HUES6 (cell line): Measurements from ENCODE around the gene PSPH.
"Not testable (repeated sequence)": the region's sequence is repeated elsewhere in the genome, so short reads cannot be mapped to it uniquely, and the experiment has no call there.

Experiments used
- H3K27ac ChIP-seq: 2 replicates; pipeline ENCODE4 v1.7.0; 2013; ENCODE audit warnings: low read depth, mild to moderate bottlenecking, low read length, inconsistent platforms
- H3K27me3 ChIP-seq: 2 replicates; pipeline ENCODE4 v1.6.1; 2013; ENCODE audit warnings: low read length; ENCODE audit not compliant: control insufficient read depth, insufficient read depth
- H3K36me3 ChIP-seq: 2 replicates; pipeline ENCODE4 v1.6.1; 2013; ENCODE audit warnings: low read length; ENCODE audit not compliant: control insufficient read depth, insufficient read depth
- H3K4me1 ChIP-seq: 2 replicates; pipeline ENCODE4 v1.6.1; 2013; ENCODE audit warnings: low read length; ENCODE audit not compliant: control insufficient read depth, insufficient read depth
- H3K4me3 ChIP-seq: 2 replicates; pipeline ENCODE4 v1.5.1; 2013; ENCODE audit warnings: low read depth, low read length
- H3K9ac ChIP-seq: one replicate; pipeline ENCODE4 v1.6.1; 2013; ENCODE audit warnings: mild to moderate bottlenecking, low read length
- H3K9me3 ChIP-seq: 2 replicates; pipeline ENCODE4 v1.6.1; 2013; ENCODE audit warnings: low read depth, low read length; ENCODE audit not compliant: control insufficient read depth, insufficient read depth

Gene PSPH

GRCh38 chr7:56031556-56031955, 19.7 kb downstream of the PSPH start:
- H3K27me3 ChIP-seq, H3K27ac ChIP-seq, H3K9me3 ChIP-seq, H3K4me1 ChIP-seq, H3K9ac ChIP-seq, H3K4me3 ChIP-seq: not testable (repeated sequence)
- peaks cover 44% of the 10 kb centered on the region for H3K36me3 ChIP-seq

- no peak overlapping the region for H3K9ac ChIP-seq
- no peak overlapping the region for H3K27ac ChIP-seq
- H3K4me3 ChIP-seq = no peak overlapping the region
- H3K4me1 ChIP-seq = no peaks in the 10 kb centered on the region
- H3K27me3 ChIP-seq = no peaks in the 10 kb centered on the region
- H3K36me3 ChIP-seq = peaks cover 50% of the 10 kb centered on the region
- H3K9me3 ChIP-seq = no peaks in the 10 kb centered on the region
Observed at GRCh38 chr7:56030340-56030739, 20.9 kb downstream of the PSPH start.

- H3K27ac ChIP-seq = no peak overlapping the region
- H3K4me1 ChIP-seq = no peaks in the 10 kb centered on the region
- H3K9me3 ChIP-seq = no peaks in the 10 kb centered on the region
- H3K4me3 ChIP-seq = no peak overlapping the region
- no peak overlapping the region for H3K9ac ChIP-seq
- H3K27me3 ChIP-seq = no peaks in the 10 kb centered on the region
- H3K36me3 ChIP-seq = peaks cover 55% of the 10 kb centered on the region
Observed at GRCh38 chr7:56028942-56029630, 22.2 kb downstream of the PSPH start.

GRCh38 chr7:56026538-56026937, 24.7 kb downstream of the PSPH start:
- no peaks in the 10 kb centered on the region for H3K27me3 ChIP-seq
- no peak overlapping the region for H3K4me3 ChIP-seq
- H3K36me3 ChIP-seq = peaks cover 55% of the 10 kb centered on the region
- H3K9ac ChIP-seq = no peak overlapping the region
- no peak overlapping the region for H3K27ac ChIP-seq
- H3K4me1 ChIP-seq = no peaks in the 10 kb centered on the region
- no peaks in the 10 kb centered on the region for H3K9me3 ChIP-seq

GRCh38 chr7:56023500-56023899, 27.7 kb downstream of the PSPH start:
- no peak overlapping the region for H3K27ac ChIP-seq
- no peak overlapping the region for H3K4me3 ChIP-seq
- no peak overlapping the region for H3K9ac ChIP-seq
- H3K9me3 ChIP-seq = no peaks in the 10 kb centered on the region
- H3K36me3 ChIP-seq = peaks cover 54% of the 10 kb centered on the region
- H3K27me3 ChIP-seq = no peaks in the 10 kb centered on the region
- H3K4me1 ChIP-seq = no peaks in the 10 kb centered on the region

GRCh38 chr7:56019501-56019900, 31.7 kb downstream of the PSPH start:
- Histone ChIP-seq H3K36me3 (peaks cover 43% of the 10 kb centered on the region), H3K4me3 (no peak overlapping the region), H3K9ac (no peak overlapping the region), H3K4me1 (no peaks in the 10 kb centered on the region), H3K9me3 (no peaks in the 10 kb centered on the region), H3K27ac (no peak overlapping the region), H3K27me3 (no peaks in the 10 kb centered on the region)

- H3K9me3 ChIP-seq, H3K9ac ChIP-seq, H3K4me3 ChIP-seq, H3K27ac ChIP-seq, H3K27me3 ChIP-seq, H3K4me1 ChIP-seq: not testable (repeated sequence)
- peaks cover 55% of the 10 kb centered on the region for H3K36me3 ChIP-seq
Observed at GRCh38 chr7:56017015-56017414, 34.2 kb downstream of the PSPH start.

- no peaks in the 10 kb centered on the region for H3K4me1 ChIP-seq
- no peak overlapping the region for H3K9ac ChIP-seq
- H3K9me3 ChIP-seq = no peaks in the 10 kb centered on the region
- H3K27ac ChIP-seq = no peak overlapping the region
- H3K27me3 ChIP-seq = no peaks in the 10 kb centered on the region
- peaks cover 28% of the 10 kb centered on the region for H3K36me3 ChIP-seq
- no peak overlapping the region for H3K4me3 ChIP-seq
Observed at GRCh38 chr7:56009695-56010094, 41.5 kb downstream of the PSPH start.

GRCh38 chr7:56007891-56008290, 43.4 kb downstream of the PSPH start:
- peaks cover 11% of the 10 kb centered on the region for H3K36me3 ChIP-seq
- H3K27ac ChIP-seq = no peak overlapping the region
- H3K4me3 ChIP-seq = no peak overlapping the region
- no peaks in the 10 kb centered on the region for H3K4me1 ChIP-seq
- no peaks in the 10 kb centered on the region for H3K27me3 ChIP-seq
- H3K9ac ChIP-seq = no peak overlapping the region
- no peaks in the 10 kb centered on the region for H3K9me3 ChIP-seq

GRCh38 chr7:56007167-56007652, 44.0 kb downstream of the PSPH start:
- no peak overlapping the region for H3K4me3 ChIP-seq
- H3K27me3 ChIP-seq = no peaks in the 10 kb centered on the region
- H3K27ac ChIP-seq = no peak overlapping the region
- peaks cover 8% of the 10 kb centered on the region for H3K36me3 ChIP-seq
- H3K4me1 ChIP-seq = no peaks in the 10 kb centered on the region
- H3K9ac ChIP-seq = no peak overlapping the region
- no peaks in the 10 kb centered on the region for H3K9me3 ChIP-seq

GRCh38 chr7:56003749-56004148, 47.5 kb downstream of the PSPH start:
- no peaks in the 10 kb centered on the region for H3K9me3 ChIP-seq
- H3K36me3 ChIP-seq = peaks cover 2% of the 10 kb centered on the region; the same call in 1 of the 2 replicates
- H3K27ac ChIP-seq = no peak overlapping the region
- no peak overlapping the region for H3K4me3 ChIP-seq
- H3K9ac ChIP-seq = no peak overlapping the region
- no peaks in the 10 kb centered on the region for H3K4me1 ChIP-seq
- H3K27me3 ChIP-seq = no peaks in the 10 kb centered on the region
